CD4-positive, alpha-beta T cell treated with Interleukin-4 for 1 hour (primary cell): ENCODE results near the gene IGF2R.
"Not testable (repeated sequence)": the region's sequence is repeated elsewhere in the genome, so short reads cannot be mapped to it uniquely, and the experiment has no call there.

Source experiments
- DNase-seq, 2 donors: peaks; one replicate each; pipeline ENCODE4 v3.0.0-alpha.2; 2020 to 2022

Gene IGF2R

DNA sequence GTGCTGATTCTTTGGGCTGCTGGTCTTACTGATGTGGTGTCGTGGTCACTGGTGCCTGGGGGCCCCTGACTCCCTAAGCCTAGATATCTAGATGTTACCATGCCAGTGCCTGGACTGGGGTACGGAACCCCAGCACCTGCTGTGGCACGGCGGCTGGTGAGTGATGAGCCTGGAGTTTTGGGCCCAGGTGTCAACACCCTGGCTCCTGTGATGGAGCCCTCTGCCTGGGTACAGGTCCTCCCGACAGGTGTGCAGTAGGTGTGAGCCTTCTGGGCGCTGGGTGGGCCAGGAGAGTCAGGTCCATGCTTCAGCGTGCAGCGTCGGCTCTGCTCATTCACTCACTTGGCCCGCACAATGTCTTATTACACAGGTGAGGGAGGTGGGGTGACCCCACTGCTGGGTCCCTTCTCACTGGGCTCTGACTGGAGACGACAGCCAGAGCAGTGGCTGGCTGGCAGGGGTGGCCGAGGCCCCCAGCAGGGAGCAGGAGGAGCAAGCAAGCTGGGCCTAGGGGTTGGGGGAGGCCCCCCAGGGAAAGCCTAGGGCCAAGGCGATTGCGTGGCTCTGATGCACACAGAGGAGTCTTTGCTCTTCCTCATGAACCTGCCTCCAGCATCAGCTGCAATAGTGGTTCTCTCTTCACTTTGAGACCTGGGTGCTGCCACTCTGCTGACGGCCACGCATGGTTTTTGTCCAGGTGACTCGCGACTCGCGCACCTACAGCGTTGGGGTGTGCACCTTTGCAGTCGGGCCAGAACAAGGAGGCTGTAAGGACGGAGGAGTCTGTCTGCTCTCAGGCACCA is 110.2 kb downstream of the IGF2R start:
- no peak for DNase-seq

DNA sequence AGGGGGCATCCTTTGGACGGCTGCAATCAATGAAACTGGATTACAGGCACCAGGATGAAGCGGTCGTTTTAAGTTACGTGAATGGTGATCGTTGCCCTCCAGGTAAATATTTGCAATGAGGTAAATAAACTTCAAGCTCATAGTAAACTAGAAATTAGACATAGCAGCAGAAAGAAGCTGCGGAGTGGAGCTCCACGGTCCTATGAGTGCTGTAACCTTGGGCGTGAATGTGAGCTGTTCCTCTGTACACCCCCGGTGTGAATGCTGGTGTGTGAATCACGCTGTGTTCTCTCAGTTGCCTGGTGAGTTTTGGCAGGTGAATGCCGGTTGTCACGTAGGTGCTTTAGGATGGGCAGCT is 110.8 kb downstream of the IGF2R start:
- DNase-seq, result no peak

DNA sequence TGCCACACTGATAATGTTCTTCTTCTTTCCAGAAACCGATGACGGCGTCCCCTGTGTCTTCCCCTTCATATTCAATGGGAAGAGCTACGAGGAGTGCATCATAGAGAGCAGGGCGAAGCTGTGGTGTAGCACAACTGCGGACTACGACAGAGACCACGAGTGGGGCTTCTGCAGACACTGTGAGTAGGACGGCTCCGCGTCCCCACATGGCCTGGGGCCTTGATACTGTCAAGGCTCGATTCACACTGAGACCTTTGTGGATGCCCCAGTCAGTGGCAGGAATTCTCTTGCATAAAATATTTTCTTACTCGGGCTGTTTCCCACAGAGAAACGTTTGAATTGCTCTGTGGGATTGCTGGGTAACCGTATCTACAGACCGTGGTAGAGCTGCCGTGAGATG is 111.2 kb downstream of the IGF2R start:
- DNase-seq, result no peak

DNA sequence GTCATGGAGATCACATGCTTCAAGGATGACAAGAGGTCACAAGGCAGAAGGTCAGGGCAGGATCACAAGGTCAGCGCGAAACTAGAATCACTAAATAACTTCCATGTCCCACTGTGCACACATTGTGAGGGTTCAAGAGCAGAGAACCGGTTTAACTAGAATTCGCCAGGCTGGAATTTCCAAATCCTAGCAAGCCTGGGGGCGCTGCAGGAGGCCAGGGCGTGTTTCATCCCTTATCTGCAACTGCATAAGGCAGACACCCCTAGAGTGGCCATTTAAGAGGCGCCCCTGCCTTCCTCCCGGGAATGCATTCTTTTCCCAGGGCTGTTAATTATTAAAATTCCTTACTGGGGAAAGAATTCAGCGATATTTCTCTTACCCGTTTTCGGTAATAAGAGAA is 112.5 kb downstream of the IGF2R start:
- no peak for DNase-seq

DNA sequence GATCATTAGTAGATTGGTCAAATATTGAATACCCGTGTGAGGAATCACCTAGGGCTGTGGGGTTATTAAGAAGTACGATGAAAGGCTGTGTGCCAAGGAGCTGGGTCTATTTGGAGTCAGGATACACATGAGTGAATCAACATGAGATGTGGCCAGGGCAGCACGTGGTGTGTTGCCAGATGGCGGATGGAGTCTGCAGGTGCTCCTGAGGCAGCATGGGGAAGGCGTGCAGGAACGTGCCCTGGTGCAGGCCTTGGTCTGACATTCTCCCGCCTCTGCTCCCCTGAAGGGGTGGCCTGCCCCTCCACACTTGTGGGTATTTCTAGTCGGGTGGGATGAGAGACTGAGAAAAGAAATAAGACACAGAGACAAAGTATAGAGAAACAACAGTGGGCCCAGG is 113.7 kb downstream of the IGF2R start:
- no peak for DNase-seq

DNA sequence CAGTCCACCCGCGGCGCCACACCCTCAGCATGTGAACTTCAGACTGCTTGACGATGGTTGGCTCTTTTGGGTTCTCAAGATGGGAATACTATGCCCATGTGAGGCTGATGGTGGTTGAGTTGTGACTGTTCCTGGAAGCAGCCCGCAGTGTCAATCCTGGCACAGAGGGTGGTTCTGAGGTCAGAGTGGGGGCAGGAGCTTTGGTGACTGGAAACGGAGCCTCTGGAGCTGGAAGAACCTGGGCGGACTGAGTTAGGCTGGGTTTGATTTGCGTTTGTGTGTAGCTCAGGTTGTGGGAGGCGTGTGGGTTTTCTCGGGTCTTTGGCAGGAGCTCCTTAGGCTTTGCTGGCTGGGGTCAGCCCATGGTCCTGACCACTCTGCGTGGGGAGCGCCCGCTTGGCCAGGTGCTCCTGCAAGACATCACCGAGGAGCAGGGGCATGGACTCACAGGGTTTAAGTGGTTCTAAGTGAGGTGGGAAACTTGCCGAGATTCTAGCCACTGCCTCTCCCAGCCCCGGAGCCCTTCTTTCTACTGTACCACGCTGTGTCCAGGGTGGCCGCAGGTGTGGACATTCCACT is 115.4 kb downstream of the IGF2R start:
- DNase-seq, result no peak

DNA sequence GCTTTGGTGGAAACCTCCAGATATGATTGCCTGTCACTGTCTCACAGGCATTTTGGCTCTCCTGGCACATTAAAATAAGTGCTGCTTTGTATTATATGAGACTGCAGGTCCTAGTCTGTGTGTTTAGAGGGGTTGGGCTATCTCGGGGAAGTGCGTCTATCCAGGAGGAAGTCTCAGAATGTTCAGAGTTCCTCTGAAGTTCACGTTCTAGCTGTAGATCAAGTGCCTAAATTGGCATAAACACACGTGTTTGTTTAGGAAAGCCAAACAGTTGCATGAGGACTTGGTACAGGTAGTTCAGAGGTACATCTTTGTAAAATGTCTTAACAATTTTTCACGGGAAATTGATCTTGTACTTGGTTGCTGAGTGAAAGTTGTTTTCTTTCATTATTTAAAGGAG is 116.3 kb downstream of the IGF2R start:
- DNase-seq, result no peak

DNA sequence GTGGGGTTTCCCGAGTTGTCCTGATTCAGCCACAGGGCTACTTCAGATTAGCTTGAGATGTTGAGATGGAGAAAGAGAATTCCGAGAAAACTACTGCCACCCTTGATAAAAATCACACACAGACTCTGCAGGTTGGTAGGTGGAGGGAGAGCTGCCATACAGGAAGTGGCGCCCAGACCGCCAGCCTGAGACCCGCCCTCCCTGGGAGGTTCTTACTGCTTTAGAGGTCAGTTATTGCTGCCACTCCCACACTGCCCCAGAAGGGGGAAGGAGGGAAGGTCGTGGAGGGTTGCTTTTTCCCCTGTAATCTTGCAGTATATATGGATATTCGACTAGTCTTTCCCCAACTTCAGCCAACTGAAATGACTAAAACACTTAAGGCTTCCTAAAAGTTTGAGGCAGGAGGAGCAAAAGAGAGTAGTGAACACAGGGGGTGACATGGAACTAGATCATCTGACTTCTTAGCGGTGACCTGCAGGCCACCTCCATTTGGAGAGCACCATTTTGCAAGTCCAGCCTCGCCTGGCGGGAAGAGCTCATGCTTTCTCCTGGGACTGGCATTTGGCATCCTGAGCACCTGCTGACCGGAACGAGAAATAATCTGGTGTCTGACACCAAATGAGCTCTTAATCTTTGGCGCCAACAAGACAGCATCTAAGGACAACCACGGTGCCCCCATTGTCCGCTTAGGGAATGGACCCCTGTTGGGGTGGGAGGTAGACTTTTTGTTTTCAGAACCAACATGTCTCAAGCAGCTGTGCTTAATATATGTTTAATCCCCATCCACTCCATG is 117.0 kb downstream of the IGF2R start:
- DNase-seq, result no peak

DNA sequence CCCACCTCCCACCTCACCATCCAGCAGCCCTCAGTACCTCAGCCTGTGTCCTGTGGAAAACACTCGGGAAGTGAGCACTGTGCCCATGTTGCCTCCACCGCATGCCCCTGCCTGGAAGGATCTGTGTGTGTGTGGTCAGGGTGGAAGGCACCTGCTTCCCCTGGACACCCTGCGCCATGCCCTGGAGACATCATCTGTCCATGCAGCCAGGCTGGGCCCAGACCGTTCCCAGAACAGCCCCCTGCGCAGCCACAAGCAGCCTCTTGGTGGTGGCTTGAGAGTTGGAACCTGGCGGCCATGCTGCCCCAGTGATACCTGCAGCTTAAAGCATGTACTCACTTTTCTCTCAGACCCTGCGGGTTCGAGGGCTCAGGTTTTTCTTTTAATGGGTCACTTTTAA is 117.9 kb downstream of the IGF2R start:
- DNase-seq, result no peak

DNA sequence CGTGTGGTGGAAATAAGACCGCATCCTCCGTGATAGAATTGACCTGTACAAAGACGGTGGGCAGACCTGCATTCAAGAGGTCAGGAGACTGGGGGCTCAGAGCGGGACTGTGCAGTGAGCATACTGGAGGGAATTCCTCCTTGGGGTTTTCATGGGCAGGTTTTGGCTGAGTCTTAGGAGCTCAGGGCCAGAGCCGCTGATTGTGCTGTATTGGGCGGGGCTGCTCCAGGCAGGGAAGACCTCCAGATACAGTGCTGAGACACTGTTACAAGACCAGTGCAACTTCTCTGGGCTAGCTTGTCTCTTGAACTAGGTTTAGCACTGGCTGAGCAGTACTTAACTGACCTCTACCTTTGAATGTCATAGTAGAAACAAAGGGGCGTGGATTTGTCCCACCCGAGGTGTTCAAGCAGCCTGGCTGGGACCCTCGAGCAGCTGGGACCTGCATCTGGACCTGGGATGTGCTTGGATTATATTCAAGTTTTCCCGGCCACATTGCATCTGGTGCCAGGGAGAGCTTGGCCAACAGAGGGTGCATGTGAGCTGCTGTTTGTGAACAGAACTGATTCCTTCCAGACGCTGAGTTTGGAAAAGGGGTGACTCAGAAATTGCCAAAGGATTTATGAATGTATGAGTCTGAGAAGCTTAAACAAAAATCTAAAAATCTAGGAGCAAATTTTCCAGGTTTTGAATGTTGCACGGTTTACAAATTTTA is 119.3 kb downstream of the IGF2R start:
- no peak for DNase-seq

DNA sequence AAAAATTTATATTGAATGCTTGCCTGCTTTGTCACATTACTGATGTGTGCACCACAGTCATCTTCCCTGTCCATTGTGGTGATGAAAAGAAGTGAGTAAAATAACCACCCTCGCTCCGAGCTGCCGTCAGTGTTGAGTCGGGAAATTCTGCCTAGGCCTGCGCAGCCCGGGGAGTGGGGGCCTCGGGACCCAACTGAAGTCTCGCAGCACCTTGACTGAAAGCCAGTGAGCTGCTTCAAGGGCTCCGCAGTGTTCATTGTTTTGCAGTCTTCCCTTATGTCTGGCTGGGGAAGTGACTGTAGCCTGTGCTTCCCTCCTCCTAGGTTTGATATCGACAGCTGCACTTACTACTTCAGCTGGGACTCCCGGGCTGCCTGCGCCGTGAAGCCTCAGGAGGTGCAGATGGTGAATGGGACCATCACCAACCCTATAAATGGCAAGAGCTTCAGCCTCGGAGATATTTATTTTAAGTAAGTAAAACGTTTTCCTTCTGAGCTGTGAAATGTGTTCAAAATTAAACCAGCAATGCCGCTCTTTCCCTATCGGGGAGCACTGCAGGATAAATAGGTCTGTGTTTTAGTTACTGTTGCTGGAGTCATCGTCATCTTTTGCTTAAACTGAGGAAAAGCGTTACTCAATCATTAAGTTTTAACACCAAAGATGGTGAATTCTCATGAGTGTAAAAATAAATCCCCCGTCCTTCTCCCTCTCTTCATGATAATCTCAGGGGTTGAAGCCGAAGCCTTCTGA is 120.1 kb downstream of the IGF2R start:
- DNase-seq, result no peak

DNA sequence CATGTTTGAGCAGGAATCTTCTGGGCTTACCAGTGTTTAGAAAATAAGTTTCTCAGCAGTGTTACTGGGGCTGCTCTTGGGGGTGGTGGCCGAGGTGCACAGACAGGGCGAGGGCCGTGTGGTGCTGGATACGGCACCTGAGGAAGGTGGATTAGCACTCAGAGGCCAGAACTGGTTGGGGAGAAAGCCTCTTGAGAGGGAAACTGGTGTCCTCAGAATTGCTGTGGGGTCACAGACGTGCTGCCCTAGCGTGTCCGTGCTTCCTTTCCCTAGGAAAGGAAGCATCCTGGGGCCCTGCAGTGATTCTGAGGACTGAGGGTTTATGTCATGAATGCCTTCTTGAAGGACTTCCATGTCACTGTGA is 120.6 kb downstream of the IGF2R start:
- no peak for DNase-seq

DNA sequence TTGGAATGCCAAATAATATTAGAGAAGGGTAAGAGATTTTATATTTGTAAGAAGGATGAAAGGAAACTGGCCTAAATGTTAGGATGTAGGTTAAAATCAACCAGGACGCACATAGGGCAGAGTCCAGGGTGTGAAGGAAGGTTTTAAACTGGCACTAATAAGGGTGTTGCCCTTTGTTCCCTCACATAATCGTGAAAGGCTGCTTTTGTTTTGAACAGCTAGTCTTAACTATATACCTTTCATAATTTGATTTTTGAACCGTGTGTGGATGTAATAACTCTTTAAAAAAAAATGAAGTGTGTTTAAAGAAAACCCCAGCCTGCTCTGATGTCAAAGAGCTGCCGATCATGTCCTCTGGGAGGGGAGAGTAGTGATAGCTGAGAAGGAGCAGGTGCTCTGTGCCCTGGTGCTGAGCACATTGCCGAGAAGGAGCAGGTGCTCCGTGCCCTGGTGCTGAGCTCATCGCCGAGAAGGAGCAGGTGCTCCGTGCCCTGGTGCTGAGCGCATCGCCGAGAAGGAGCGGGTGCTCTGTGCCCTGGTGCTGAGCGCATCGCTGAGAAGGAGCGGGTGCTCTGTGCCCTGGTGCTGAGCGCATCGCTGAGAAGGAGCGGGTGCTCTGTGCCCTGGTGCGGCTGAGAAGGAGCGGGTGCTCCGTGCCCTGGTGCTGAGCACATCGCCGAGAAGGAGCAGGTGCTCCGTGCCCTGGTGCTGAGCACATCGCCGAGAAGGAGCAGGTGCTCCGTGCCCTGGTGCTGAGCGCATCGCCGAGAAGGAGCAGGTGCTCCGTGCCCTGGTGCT is 121.8 kb downstream of the IGF2R start:
- not testable (repeated sequence) for DNase-seq

DNA sequence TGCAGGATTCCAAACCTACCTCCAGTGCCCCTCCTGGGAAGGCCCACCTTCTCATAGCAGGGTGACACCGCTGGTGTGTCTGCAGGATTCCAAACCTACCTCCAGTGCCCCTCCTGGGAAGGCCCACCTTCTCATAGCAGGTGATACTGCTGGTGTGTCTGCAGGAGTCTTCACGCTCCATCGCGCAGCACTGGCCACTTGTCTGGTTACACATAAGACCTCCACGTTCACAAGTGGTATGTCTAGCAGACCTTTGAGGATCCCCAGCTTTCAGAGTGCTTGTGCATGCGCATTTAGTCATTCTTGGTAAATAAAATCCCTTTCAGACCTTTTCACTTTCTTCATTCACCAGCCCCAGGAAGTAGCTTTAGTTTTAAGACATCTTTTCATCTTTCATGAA is 123.3 kb downstream of the IGF2R start:
- DNase-seq, result not testable (repeated sequence)

DNA sequence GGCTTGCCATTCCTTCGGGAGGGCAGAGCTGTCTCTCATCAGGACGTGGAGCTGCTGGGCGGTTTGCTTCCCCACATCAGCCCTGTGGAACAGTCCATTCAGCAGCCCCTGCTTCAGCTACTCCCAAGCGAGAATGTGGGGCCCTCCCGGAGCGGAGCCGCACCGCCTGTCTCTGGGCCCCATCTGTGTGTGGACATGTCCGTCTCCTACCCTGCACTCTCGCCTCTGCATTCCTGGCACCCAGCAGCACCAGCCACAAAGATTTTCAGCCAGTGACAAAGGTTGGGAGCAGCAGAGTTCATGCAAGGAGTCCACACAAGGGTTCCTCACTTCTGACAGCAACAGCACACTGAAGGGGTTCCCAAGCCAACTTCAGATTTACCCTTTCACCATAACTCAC is 123.7 kb downstream of the IGF2R start:
- no peak for DNase-seq

DNA sequence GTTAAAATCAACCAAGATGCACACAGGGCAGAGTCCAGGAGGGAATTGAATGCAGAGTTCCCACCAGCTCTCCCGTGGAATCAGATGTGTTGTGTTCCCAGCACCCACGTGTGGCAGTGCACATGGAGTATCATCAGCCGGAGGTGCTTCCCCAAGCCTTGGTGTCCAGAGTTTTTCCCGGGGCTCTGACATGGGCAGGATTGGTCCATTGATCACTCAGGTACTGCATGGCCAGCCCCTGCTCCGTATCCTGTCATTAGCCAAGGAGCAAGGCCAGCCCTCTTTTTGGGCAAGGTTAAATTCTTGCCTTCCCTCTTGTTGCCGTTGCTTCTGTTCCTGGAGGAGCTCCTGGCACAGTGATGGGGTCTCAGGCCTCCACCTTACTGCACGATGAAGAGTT is 124.2 kb downstream of the IGF2R start:
- no peak for DNase-seq

DNA sequence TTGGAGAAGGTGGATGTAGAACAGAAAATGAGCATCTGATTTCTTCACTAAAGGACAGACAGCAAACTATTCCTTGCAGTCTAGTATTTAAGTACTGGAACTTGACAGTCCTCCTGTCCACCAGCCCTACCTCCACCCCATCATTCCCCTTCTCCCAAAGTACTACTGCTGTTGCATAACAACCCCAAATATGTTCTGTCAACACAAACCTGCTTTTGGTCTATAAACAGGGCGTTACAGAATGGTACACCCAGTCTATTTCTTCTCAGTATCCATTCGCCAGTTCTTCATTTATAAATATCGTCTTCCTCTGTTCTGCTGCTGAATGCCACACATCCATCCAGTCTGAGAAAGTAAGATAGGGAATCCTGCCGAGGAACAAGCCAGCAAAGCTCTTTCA is 125.1 kb downstream of the IGF2R start:
- DNase-seq, result no peak

DNA sequence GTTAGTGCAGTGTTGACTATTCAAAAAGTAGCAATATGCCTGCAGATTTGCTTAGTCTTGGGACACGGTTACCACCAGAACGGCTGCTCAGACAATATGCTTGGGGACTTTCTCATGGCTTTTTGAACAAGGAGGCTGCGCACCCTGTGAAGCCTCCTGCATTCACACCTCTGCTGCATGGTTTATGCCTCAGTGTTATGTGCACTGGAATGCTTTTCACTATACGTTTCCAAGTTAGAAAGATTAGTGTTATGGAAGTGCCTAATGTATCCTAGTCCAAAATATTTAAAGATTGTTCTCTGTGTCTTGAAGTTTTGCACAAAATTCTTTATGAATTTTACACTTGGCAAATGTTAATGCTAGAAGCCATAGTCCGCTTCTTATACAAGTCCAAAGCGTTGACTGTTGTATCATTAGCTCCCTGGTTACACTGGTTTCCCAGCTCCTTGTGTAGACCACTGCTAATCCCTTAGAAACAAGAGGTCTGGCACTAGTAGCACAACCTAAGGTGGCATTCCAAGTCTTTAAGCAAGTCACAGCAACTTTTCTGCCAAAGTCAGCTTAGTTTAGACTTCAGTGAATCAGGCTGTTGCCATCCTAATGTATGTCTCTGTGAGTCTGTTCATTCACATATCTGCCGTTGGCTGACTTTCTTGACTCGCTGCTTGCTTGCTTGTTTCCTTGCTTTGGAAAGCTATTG is 126.4 kb downstream of the IGF2R start:
- DNase-seq, result no peak

DNA sequence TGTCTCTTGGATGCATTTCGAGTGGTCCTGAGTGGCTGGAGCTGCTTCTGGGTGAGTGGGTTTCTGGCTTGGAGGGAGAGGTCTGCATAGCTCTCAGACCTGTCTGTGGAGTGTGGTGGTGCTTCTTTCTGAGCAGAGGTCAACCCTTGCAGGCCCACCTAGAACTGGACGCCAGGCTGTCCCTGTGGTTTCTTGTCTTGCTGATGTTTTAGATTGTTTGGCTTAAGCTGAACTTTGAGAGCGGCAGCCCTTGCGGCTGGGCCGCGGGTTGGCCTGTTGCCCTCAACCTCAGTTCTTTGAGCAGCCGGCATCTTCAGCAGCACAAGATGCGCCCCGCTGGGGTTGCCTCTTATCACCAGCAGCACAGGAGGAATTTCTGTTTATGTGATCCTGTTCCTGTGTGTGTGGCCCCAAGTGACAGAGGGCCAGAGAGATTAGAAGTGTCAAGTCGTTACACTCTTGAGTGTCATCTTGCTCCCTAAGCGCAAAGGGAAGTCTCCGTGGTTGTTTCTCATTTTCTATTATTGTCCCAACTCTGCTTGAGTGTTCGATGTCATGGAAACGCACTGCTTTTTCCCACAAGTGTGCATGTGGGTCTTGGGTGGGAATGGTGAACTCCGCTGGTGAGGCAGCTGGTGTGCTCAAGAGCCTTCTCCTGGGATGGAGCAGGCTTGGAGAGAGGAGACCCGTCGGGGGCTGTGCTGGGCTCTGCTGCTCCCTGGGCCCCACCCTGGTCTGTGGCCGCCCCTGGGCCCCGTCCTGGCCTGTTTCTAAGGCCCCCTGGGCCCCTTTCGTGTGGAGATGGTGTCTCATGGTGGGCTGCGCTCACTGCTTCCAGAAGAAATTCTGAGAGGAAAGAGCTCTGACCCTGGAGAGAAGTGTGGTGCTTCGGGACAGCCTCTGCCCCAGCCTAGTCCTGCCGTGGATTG is 132.7 kb downstream of the IGF2R start:
- DNase-seq, result no peak

DNA sequence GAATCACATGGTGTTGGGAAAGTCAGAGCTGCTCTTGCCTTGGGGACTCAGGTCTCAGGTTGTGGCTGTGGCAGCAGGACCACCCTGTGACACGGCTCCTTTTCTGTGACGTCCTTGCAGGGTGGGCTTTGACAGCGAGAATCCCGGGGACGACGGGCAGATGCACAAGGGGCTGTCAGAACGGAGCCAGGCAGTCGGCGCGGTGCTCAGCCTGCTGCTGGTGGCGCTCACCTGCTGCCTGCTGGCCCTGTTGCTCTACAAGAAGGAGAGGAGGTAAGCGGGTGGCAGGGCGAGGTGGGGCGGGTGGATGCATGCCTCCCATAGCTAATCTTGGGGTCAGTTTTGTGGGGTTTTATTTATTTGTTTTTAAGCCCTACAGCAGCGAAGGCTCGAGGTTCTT is 133.5 kb downstream of the IGF2R start:
- DNase-seq, result no peak
